DMS 273 (cell line): ENCODE data around the gene ARF3.

Experiments
- DNase-seq: peaks from one replicate; lab custom pipeline; 2025; ENCODE audit not compliant: unreplicated experiment; lab: John Stamatoyannopoulos, UW

Gene ARF3

DNA sequence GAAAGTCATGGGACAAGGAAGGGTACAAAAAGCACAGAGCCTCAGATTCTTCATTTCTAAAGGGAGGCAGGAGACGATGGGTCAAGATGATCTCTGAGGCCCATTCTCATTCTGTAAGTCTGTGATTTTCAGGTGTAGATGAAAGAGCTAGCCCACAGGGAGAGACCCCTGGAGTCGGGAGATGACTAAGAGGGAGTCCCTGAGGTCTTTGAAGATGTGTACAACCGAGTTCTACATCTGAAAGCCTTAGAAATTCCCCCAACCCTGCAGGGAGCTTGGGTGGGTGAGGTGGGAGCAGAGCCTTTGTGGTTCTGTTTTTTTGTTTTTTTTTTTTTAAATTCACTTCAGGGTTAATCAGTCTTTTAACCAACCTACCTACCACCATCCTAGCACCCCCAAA is 11.2 kb upstream of the ARF3 start:
- no peak for DNase-seq

DNA sequence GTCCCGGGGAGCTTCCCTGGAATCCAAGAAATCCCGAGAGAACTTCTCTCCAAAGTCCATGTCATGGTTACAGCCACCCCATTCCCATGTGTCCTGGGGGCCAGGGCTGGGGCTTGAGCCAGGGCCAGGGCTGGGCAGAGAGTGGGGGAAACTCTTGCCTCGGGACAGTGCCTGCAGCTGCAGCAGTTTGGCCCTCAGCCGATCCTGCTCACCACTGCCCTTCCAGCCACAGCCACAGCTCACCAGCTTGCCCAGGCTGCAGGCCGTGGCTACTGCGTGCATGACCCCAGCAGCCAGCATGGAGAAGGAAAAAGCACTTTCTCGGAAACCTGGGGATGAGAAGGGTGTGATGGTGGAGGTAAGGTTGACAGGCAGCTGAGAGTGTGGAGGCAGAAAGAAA is 10.7 kb upstream of the ARF3 start:
- no peak for DNase-seq

DNA sequence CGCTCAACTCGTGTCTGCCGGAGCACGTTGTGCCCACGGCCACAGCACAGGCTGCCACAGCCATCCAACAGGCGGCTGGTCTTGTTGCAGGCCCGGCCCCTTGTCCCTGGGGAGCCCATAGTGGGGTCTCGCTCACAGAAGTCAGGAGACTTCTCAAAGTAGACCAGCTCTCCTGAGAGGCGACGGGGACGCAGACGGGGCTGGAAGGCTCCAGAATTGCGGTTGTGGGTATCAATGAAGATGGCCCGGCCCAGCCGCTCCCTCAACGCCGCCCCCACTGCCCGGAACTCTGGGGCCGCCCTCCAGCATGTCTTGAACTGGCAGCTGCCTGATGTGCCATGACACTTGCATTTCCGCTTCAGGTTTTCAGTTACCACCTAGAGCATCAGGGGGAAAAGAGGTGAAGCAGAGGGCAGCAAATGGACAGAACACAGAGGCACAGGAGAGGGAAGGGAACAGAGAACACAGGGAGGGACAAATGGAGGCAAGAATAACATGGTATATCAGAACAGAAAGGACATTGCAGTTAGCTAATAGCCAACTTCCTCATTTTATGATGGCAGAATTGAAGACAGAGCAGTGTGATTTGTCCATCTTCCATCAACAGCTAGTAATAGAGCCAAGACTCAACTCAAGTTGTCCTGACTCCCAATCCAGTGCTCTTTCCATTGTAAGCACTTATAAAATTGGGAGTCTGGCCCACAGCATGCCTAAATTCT is 9.0 kb upstream of the ARF3 start:
- no peak for DNase-seq

DNA sequence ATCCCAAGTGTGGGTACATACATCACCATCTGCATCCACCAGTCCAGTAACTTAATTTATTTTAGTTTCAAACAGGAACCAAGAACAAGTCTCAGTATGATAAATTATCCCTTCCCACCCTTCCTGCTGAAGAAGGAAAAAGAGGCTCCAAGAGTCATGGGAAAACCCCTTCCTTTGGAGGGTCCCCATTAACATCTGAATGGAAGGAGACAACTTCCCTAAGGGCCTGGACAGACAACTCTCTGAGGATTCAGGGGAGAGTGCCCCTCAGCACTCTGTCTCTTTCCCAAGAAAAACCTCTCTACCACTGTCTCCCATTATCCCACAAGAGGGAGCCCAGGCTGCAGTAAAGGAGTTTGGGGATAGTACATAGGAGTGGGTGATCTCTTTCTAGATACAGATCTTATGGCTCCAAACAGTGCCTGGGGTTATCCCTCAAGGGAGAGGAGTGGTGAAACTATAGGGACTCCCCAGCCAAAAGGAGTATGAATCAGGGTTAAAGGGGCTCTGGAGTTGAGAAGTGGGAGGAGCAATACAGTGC is 8.1 kb upstream of the ARF3 start:
- DNase-seq: peak; percentile 27

DNA sequence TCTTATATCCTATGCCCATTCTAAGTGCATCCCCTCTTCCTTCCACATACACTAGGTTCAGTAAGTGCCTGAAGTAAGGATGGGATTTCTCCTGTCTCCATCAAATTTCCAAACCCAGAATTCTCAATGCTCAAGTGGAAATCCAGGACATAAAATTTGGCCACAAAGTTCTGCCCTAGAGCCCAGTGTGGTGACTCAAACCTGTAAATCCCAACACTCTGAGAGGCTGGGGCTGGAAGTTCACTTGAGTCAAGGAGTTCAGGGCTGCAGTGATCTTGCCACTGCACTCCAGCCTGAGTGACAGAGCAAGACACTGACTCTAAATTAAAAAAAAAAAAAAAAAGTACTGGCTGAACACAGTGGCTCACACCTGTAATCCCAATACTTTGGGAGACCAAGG is 4.5 kb upstream of the ARF3 start:
- no peak for DNase-seq

DNA sequence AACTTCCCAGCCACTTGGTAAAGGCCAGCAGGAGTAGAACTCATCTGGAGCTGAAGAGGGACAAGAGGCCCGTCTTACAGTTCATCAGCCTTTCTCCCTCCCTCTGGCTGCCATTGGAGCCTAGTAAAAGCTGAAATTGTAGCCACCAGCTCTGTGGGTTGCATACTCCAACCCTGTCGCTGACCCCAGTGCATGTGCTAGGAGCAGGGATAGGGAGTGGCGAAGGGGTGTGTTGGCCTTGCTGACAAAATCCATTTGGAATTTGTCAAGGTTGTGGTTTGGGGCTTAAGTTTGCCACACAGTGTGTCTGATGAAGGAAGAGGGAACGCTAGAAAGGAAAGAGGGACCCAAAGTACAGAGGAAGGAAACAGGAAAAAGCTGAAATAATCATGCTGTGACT is 4.0 kb upstream of the ARF3 start:
- no peak for DNase-seq

DNA sequence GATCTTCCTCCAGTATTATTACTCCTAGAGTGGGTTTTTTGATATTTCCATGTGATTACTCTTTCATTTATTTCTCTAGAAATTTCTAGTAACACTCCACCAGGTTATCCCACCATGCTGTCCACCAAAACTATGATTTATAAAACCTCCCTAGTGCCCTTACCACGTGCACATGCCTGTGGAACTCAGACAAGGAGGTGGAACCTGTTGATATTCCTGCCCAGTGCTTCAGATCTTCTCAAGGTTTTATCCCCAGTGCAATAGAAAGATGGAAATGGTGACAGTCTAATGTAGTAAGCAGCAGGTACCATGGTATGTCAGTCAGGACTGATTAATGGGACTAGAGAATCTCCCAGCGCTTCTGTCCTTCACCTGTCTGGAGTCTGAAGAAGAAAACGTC is 3.5 kb upstream of the ARF3 start:
- DNase-seq: no peak

DNA sequence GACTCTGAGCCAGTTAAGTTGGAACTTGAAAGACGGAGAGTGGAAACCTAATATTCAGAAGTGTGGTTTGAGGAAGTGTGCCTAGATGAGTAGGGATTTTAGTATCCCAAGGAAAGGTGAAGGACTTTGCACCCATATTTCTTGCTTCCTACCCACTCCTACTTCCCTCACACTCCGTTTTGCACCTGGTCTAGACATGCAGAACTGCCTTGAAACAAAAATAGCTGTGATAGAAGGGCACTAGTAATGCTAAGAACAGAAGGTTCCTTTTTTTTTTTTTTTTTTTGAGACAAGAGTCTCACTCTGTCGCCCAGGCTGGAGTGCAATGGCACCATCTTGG is 732 bp upstream of the ARF3 start:
- no peak for DNase-seq

DNA sequence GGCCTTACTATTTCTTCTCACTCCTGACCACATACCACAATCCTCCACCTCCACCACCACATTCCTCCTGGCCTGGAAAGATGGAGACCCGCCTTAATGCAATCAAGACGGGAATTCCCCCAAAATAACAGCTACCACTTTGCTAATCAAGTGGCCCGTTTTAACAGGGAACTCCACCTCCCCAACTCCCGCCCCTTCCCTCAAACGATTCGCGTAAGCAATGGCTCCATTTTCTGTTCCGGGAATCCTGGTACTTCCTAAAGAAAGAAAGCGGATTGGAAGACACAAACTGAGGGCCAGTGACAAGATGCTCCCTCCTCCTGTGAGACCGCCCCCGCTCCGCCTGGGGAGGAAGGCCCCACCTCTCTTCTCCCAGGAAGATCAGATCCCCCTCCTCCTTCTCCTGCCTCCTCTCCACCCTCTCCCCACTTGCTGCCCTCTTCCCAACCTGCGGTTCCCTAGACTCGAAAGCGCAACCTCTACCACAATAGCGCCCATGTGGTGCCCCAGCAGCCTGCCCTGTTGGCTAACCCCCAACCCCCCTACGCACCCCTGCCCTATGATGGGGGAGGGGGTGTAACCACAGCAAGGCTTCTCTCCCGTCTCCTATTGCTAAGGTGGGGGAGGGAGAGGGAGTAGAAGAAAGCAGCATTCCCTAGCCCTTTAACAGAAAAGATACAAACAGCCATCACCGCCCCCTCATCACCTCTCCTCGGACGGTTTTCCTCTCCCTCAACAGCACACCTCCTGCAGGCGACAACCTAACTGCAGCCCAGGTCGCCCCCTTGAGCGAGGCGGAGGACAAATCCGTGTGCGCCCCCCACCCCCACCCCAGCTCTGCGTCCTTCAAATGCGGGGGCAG is 777 bp downstream of the ARF3 start:
- peak; percentile 93 for DNase-seq

DNA sequence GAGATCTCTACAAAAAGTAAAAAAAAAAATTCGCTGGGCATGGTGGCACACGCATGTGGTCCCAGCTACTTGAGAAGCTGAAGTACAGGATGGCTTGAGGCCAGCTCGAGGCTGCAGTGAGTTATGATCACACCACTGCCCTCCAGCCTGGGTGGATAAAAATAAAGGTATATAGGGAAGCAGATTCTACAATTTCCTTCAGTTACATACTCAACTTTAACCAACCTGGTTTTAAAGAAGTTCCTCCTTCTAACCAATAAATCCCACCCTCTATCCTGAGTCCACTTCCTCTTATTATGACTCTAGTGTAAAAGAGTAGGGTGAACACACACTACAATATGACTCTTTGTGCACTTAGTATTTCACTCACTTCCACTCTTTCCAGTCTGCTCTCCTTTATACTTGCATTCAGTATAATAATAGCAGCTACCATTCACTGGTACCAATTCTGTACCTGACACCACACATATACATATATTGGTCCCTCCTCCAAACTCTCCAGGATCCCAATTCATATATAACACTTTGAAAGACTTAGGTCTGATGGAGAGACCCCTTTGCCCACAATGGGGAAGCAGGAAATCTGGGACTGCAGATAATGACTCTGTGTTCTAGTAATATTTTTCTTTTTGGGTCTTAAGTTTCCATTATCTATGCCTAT is 2.3 kb downstream of the ARF3 start:
- DNase-seq: no peak

DNA sequence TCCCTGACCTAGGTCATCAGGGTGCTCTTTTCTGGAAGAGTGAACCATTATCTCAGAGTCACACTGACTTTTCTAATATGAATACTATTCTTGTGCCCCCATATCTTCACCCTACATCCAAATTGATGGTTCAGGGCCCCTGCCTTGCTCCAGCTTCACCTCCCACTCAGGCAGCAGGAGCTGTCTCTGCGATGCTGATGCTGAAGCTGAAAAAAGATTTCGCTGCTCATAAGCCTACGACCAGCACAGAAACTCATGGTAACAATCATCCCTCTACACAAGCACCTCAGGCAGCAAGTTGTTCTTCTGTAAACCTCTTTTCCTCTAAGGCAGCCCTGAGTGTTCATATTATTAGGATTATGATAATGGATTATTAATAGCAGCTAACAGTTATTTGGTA is 3.2 kb downstream of the ARF3 start:
- no peak for DNase-seq

DNA sequence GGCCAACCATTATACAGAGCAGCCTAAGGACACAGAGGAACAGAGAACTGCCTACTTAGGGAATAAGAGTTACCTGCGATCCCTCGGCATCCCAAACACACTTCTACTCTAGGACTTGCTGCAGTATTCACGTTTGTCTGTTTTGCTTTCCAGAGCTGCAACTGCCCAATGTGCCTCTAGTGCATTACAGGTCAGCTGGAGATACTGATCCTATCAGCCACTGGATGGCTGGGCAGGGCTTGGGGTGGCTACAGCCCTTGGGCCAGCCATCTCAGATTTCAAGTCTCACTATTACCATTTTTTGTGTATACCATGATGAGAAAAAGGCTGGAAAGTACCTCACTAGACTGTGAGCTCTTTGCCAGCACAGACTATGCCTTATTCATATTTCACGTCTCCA is 4.6 kb downstream of the ARF3 start:
- no peak for DNase-seq

DNA sequence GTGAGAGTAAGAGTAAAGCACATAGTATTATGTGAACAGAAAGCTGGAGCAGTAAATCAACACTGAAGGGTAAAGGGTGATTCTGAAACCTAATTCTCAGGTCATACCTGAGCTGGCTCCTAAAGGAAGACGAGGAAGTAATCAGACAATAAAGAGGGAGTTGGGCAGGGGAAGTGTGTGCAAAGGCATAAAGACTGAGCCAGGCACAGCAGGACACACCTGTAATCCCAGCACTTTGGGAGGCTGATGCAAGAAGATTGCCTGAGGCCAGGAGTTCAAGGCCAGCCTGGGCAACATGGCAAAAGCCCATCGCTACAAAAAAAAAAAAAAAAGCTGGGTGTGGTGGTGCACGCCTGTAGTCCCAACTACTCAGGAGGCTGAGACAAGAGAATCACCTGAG is 9.6 kb downstream of the ARF3 start:
- DNase-seq: no peak

DNA sequence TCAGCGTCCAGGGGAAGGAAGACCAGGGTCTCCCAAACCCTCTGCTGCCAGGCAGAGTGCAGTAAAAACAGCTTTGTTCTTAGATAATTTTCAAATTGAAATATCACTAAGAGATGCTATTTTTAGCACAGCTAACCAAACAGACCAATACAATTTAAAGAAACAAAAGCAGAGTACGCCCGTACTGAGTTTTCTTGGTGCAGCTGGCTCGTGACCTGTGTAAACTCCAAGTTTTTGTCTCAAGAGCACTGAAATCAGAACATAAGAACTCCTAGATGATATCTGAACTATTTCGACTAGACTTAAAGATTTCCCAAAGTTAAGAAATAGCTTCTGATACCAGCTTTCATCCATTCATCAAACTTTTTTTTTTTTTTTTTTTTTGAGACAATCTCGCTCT is 10.3 kb downstream of the ARF3 start:
- no peak for DNase-seq

DNA sequence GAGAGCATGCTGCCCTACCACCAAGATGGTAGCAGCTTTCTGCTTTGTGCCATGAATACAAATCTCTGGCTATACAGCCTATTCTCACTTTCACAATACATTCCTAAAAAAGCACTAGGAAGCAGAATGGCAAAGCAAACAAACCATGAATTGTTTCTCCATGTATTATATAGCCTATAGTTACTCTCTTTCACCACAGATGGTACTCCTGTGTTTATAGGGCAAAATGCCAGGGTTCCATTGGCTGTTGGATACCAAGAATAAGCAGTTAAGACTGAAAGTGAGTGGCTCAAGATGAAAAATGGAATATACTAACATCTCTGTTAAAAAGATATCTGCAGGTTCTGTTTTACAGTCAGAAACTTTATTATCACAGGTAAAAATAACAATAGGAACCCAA is 11.1 kb downstream of the ARF3 start:
- DNase-seq: peak; percentile 65

DNA sequence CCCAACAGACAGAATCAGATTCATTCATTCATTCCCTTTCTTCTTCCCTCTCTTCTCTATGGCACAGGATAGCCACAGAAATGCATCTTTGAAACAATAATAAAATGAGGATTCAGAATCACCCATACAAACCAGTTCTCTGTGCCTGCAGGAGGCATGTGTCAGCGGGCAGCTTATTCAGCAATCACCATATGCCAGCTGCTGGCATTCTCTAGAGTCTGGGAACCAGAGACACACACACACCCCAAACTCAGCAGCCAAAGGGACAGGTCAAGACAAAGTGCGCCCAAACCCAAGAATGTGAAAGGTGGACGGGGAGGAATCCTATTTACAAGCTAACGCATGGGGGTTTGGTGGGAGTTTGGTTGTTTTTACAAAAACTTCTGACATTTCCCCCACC is 14.1 kb downstream of the ARF3 start:
- peak; percentile 12 for DNase-seq

DNA sequence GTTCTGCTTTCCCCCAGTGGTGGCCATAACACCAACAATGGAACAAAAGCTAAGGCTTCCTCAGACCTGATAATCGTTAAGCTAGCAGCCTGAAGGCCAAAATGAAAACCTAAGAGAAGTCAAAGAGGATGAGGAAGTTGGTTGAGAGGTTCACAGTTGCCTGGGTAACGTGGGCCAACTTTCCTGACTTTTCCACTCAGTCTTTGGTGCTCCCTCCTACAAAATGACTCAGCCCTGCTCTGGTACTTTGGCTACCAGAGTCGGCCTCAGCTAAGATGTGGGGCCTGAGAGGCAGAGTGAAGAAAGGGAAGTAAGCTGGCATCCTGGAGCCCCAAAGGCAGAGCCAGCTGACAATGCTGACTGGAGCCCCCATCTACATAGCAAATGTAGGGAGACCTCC is 17.1 kb downstream of the ARF3 start:
- DNase-seq: no peak

DNA sequence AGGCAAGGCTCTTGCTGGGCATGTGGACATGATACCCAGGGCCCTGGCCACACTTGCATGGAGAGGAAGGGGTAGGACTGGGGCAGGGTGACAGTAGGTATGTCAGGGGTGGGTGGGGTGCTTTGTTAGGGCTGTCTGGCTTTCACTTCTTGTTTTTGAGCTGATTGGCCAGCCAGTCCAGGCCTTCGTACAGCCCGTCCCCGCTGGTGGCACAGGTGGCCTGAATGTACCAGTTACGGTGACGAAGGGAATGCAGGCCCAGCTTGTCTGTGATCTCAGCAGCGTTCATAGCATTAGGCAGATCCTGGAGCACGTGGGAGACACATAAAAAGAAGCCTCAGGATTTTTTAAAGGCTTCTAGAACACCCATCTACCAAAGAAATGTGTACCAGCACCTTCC is 18.5 kb downstream of the ARF3 start:
- no peak for DNase-seq

DNA sequence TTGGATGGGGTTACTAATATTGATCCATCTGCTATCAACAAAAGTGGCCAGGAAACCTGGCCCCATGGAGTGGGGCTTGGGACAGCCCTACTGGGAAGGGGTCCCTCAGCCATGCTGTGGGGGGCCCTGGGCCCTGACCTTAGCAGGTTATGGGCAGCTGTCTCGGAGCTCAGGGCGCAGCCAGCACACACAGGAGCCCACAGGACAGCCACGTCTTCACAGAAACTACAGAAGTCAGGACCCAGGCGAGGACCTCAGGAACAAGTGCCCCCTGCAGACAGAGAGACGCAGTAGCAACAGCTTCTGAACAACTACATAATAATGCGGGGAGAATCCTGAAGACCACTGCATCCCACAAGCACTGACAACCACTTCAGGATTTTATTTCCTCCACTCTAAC is 20.1 kb downstream of the ARF3 start:
- peak; percentile 40 for DNase-seq

DNA sequence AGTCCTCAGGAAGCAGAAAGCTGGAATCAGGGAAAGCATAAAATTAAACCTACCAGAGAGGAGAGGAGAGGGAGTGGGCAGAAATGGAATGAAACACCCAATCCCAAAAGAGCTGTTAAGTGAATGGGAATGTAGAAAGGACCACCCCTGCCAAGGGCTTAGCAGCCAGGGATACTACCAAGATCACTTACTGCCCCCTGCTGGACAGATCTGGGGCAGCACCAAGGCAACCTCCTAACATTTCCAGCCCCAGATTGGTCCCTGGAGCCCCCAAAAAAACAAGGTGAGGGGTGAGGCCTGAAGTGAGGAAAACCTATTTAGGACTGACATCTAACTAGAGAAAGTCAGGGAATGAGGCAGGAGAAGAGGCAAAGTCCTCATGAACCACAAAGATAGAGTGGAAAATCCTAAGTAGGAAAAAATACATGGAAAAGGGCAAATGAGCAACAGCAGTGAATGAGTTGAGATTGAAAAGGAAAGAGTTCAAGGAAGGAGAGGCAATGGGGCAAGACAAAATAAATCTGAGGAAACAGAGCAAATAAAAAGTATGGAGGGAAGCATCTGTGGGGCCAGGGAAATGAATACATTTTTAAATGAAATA is 20.8 kb downstream of the ARF3 start:
- DNase-seq: peak; percentile 79

DNA sequence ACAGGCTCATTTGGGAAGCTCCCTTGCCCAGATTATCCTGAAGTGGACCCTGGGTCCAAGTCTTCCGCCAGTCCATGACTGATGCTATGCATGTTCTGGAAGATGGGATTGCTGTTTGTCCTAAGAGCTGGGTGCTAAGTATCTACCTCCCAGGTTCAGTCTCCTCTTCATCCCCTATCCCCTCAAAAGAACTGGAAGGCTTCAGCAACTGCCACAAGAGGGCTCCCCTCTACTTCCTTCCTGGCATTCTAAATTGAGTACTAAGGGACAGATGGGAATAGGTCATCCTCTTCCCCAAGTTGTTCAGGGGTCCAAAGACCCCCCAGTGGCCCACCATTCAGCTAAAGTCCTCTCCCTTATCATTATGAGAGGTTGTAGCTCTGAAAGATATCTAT is 23.0 kb downstream of the ARF3 start:
- no peak for DNase-seq
